Activated naive CD4-positive, alpha-beta T cell treated with anti-CD3 and anti-CD28 coated beads, Interleukin-2, amount 50 U/mL, for 16 hours (primary cell): Measurements from ENCODE around the gene DDX46.
"Not testable (repeated sequence)": the region's sequence is repeated elsewhere in the genome, so short reads cannot be mapped to it uniquely, and the experiment has no call there.

Experiments used
- DNase-seq: peaks from one replicate; pipeline ENCODE4 v3.0.0-alpha.2; 2020

Gene DDX46

GRCh38 chr5:134784946-134785620, 26.5 kb downstream of the DDX46 start:
- no peak for DNase-seq

- no peak for DNase-seq
Observed at GRCh38 chr5:134787692-134788091, 29.1 kb downstream of the DDX46 start.

- no peak for DNase-seq
Observed at GRCh38 chr5:134791580-134791979, 33.0 kb downstream of the DDX46 start.

GRCh38 chr5:134792286-134792685, 33.7 kb downstream of the DDX46 start:
- no peak for DNase-seq

- DNase-seq, result no peak
Observed at GRCh38 chr5:134793111-134793510, 34.5 kb downstream of the DDX46 start.

- DNase-seq, result no peak
Observed at GRCh38 chr5:134794082-134794481, 35.5 kb downstream of the DDX46 start.

- no peak for DNase-seq
Observed at GRCh38 chr5:134794819-134795218, 36.2 kb downstream of the DDX46 start.

GRCh38 chr5:134798468-134798867, 39.9 kb downstream of the DDX46 start:
- DNase-seq, result no peak

- DNase-seq, result no peak
Observed at GRCh38 chr5:134803821-134804220, 45.2 kb downstream of the DDX46 start.

GRCh38 chr5:134813407-134813806, 54.8 kb downstream of the DDX46 start:
- no peak for DNase-seq

- no peak for DNase-seq
Observed at GRCh38 chr5:134813827-134814226, 55.2 kb downstream of the DDX46 start.

- no peak for DNase-seq
Observed at GRCh38 chr5:134817006-134817405, 58.4 kb downstream of the DDX46 start.

GRCh38 chr5:134818776-134819175, 60.2 kb downstream of the DDX46 start:
- no peak for DNase-seq

- DNase-seq, result no peak
Observed at GRCh38 chr5:134819407-134819963, 60.9 kb downstream of the DDX46 start.

- DNase-seq, result no peak
Observed at GRCh38 chr5:134821841-134822240, 63.3 kb downstream of the DDX46 start.

- no peak for DNase-seq
Observed at GRCh38 chr5:134824681-134825080, 66.1 kb downstream of the DDX46 start.

GRCh38 chr5:134825212-134825611, 66.6 kb downstream of the DDX46 start:
- DNase-seq, result no peak

GRCh38 chr5:134833340-134834032, 74.9 kb downstream of the DDX46 start:
- no peak for DNase-seq

- no peak for DNase-seq
Observed at GRCh38 chr5:134835623-134836022, 77.0 kb downstream of the DDX46 start.

GRCh38 chr5:134837530-134838181, 79.1 kb downstream of the DDX46 start:
- no peak for DNase-seq

GRCh38 chr5:134838361-134838760, 79.8 kb downstream of the DDX46 start:
- DNase-seq, result not testable (repeated sequence)

- no peak for DNase-seq
Observed at GRCh38 chr5:134840811-134841210, 82.2 kb downstream of the DDX46 start.

- no peak for DNase-seq
Observed at GRCh38 chr5:134844252-134844651, 85.7 kb downstream of the DDX46 start.

- DNase-seq, result no peak
Observed at GRCh38 chr5:134845335-134845851, 86.8 kb downstream of the DDX46 start.
